GM23338 (cell line): ENCODE data around the gene PRDX3.
"Not testable (repeated sequence)": the region's sequence is repeated elsewhere in the genome, so short reads cannot be mapped to it uniquely, and the experiment has no call there.

Experiments
- CREB1 ChIP-seq: fragments of 250-450 bp; sonication (Bioruptor Pico); IDR thresholded peaks from 2 replicates; pipeline ENCODE4 v1.5.0; 2020; ENCODE audit warnings: low read depth, mild to moderate bottlenecking, moderate library complexity
- EZH2 ChIP-seq: fragments of 200-600 bp; sonication (generic); IDR thresholded peaks from one replicate; pipeline ENCODE4 v1.8.0; 2017; ENCODE audit warnings: antibody characterized with exemption, mild to moderate bottlenecking, low read depth; ENCODE audit not compliant: unreplicated experiment
- EZH2phosphoT487 ChIP-seq: fragments of 200-600 bp; sonication (generic); IDR thresholded peaks from one replicate; pipeline ENCODE4 v1.8.1; 2018; ENCODE audit warnings: antibody characterized with exemption; ENCODE audit not compliant: unreplicated experiment
- JUNB ChIP-seq: IDR thresholded peaks from one replicate; pipeline ENCODE4 v1.6.1; 2016; ENCODE audit warnings: antibody characterized with exemption; ENCODE audit not compliant: unreplicated experiment
- NANOG ChIP-seq: IDR thresholded peaks from 2 replicates; pipeline ENCODE4 v1.6.1; 2016; ENCODE audit warnings: antibody characterized with exemption, borderline replicate concordance
- POLR2AphosphoS5 ChIP-seq: IDR thresholded peaks from 2 replicates; pipeline ENCODE4 v1.6.1; 2016; ENCODE audit warnings: antibody characterized with exemption, low read depth
- STAT1 ChIP-seq: IDR thresholded peaks from one replicate; pipeline ENCODE4 v1.6.1; 2016; ENCODE audit warnings: antibody characterized with exemption; ENCODE audit not compliant: unreplicated experiment
- ZNF114 ChIP-seq: fragments of 250-450 bp; sonication (Bioruptor Pico); IDR thresholded peaks from 2 replicates; pipeline ENCODE4 v1.5.0; 2020; ENCODE audit warnings: mild to moderate bottlenecking, moderate library complexity
- ZNF331 ChIP-seq: fragments of 250-450 bp; sonication (Bioruptor Pico); IDR thresholded peaks from 2 replicates; pipeline ENCODE4 v1.5.0; 2020; ENCODE audit warnings: low read depth, mild to moderate bottlenecking, moderate library complexity
- TF ChIP-seq, protein P1 (sequence below), 2 experiments: fragments of 200-600 bp in 1 of 2; sonication (generic) in 1 of 2; conservative IDR thresholded peaks; 2 replicates each; pipeline versions ENCODE4 v1.5.1 to v1.6.1; 2016 to 2017; ENCODE audit warnings: antibody characterized with exemption in 2 of 2, low read depth in 2 of 2, mild to moderate bottlenecking in 2 of 2, moderate library complexity in 1 of 2
- TF ChIP-seq, protein P2 (sequence below): IDR thresholded peaks from one replicate; pipeline ENCODE4 v1.6.1; 2018; ENCODE audit warnings: antibody characterized with exemption; ENCODE audit not compliant: unreplicated experiment
- TF ChIP-seq, protein P3 (sequence below): IDR thresholded peaks from 2 replicates; pipeline ENCODE4 v1.6.1; 2016; ENCODE audit warnings: antibody characterized with exemption
- TF ChIP-seq, protein P4 (sequence below): fragments of 250-450 bp; sonication (Bioruptor Pico); IDR thresholded peaks from 2 replicates; pipeline ENCODE4 v1.5.0; 2020; ENCODE audit warnings: mild to moderate bottlenecking, moderate library complexity

DNA sequence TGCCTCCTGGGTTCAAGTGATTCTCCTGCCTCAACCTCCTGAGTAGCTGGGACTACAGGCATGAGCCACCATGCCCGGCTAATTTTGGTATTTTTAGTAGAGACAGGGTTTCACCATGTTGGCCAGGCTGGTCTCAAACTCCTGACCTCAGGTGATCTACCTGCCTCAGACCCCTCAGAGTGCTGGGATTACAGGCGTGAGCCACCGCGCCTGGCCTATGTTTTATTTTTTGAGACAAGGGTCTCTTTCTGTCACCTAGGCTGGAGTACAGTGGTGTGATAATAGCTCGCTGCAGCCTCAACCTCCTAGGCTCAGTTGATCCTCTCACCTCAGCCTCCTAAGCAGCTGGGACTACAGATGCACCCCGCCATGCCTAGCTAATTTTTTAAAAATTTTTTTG is 27.0 kb downstream of the PRDX3 start:
- TF ChIP-seq, protein P1, sequence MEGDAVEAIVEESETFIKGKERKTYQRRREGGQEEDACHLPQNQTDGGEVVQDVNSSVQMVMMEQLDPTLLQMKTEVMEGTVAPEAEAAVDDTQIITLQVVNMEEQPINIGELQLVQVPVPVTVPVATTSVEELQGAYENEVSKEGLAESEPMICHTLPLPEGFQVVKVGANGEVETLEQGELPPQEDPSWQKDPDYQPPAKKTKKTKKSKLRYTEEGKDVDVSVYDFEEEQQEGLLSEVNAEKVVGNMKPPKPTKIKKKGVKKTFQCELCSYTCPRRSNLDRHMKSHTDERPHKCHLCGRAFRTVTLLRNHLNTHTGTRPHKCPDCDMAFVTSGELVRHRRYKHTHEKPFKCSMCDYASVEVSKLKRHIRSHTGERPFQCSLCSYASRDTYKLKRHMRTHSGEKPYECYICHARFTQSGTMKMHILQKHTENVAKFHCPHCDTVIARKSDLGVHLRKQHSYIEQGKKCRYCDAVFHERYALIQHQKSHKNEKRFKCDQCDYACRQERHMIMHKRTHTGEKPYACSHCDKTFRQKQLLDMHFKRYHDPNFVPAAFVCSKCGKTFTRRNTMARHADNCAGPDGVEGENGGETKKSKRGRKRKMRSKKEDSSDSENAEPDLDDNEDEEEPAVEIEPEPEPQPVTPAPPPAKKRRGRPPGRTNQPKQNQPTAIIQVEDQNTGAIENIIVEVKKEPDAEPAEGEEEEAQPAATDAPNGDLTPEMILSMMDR (conservative IDR thresholded peaks at IDR 0.05; ENCODE audit: low read depth in 2 of 2), result not testable (repeated sequence)
- not testable (repeated sequence) for TF ChIP-seq EZH2phosphoT487; EZH2; STAT1; POLR2AphosphoS5; ZNF331 (CRISPR knock-in tag); CREB1 (CRISPR knock-in tag); JUNB; NANOG; ZNF114 (CRISPR knock-in tag)
- TF ChIP-seq, protein P2, sequence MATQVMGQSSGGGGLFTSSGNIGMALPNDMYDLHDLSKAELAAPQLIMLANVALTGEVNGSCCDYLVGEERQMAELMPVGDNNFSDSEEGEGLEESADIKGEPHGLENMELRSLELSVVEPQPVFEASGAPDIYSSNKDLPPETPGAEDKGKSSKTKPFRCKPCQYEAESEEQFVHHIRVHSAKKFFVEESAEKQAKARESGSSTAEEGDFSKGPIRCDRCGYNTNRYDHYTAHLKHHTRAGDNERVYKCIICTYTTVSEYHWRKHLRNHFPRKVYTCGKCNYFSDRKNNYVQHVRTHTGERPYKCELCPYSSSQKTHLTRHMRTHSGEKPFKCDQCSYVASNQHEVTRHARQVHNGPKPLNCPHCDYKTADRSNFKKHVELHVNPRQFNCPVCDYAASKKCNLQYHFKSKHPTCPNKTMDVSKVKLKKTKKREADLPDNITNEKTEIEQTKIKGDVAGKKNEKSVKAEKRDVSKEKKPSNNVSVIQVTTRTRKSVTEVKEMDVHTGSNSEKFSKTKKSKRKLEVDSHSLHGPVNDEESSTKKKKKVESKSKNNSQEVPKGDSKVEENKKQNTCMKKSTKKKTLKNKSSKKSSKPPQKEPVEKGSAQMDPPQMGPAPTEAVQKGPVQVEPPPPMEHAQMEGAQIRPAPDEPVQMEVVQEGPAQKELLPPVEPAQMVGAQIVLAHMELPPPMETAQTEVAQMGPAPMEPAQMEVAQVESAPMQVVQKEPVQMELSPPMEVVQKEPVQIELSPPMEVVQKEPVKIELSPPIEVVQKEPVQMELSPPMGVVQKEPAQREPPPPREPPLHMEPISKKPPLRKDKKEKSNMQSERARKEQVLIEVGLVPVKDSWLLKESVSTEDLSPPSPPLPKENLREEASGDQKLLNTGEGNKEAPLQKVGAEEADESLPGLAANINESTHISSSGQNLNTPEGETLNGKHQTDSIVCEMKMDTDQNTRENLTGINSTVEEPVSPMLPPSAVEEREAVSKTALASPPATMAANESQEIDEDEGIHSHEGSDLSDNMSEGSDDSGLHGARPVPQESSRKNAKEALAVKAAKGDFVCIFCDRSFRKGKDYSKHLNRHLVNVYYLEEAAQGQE, result not testable (repeated sequence)
- TF ChIP-seq, protein P3, sequence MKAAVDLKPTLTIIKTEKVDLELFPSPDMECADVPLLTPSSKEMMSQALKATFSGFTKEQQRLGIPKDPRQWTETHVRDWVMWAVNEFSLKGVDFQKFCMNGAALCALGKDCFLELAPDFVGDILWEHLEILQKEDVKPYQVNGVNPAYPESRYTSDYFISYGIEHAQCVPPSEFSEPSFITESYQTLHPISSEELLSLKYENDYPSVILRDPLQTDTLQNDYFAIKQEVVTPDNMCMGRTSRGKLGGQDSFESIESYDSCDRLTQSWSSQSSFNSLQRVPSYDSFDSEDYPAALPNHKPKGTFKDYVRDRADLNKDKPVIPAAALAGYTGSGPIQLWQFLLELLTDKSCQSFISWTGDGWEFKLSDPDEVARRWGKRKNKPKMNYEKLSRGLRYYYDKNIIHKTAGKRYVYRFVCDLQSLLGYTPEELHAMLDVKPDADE, result not testable (repeated sequence)
- TF ChIP-seq, protein P4, sequence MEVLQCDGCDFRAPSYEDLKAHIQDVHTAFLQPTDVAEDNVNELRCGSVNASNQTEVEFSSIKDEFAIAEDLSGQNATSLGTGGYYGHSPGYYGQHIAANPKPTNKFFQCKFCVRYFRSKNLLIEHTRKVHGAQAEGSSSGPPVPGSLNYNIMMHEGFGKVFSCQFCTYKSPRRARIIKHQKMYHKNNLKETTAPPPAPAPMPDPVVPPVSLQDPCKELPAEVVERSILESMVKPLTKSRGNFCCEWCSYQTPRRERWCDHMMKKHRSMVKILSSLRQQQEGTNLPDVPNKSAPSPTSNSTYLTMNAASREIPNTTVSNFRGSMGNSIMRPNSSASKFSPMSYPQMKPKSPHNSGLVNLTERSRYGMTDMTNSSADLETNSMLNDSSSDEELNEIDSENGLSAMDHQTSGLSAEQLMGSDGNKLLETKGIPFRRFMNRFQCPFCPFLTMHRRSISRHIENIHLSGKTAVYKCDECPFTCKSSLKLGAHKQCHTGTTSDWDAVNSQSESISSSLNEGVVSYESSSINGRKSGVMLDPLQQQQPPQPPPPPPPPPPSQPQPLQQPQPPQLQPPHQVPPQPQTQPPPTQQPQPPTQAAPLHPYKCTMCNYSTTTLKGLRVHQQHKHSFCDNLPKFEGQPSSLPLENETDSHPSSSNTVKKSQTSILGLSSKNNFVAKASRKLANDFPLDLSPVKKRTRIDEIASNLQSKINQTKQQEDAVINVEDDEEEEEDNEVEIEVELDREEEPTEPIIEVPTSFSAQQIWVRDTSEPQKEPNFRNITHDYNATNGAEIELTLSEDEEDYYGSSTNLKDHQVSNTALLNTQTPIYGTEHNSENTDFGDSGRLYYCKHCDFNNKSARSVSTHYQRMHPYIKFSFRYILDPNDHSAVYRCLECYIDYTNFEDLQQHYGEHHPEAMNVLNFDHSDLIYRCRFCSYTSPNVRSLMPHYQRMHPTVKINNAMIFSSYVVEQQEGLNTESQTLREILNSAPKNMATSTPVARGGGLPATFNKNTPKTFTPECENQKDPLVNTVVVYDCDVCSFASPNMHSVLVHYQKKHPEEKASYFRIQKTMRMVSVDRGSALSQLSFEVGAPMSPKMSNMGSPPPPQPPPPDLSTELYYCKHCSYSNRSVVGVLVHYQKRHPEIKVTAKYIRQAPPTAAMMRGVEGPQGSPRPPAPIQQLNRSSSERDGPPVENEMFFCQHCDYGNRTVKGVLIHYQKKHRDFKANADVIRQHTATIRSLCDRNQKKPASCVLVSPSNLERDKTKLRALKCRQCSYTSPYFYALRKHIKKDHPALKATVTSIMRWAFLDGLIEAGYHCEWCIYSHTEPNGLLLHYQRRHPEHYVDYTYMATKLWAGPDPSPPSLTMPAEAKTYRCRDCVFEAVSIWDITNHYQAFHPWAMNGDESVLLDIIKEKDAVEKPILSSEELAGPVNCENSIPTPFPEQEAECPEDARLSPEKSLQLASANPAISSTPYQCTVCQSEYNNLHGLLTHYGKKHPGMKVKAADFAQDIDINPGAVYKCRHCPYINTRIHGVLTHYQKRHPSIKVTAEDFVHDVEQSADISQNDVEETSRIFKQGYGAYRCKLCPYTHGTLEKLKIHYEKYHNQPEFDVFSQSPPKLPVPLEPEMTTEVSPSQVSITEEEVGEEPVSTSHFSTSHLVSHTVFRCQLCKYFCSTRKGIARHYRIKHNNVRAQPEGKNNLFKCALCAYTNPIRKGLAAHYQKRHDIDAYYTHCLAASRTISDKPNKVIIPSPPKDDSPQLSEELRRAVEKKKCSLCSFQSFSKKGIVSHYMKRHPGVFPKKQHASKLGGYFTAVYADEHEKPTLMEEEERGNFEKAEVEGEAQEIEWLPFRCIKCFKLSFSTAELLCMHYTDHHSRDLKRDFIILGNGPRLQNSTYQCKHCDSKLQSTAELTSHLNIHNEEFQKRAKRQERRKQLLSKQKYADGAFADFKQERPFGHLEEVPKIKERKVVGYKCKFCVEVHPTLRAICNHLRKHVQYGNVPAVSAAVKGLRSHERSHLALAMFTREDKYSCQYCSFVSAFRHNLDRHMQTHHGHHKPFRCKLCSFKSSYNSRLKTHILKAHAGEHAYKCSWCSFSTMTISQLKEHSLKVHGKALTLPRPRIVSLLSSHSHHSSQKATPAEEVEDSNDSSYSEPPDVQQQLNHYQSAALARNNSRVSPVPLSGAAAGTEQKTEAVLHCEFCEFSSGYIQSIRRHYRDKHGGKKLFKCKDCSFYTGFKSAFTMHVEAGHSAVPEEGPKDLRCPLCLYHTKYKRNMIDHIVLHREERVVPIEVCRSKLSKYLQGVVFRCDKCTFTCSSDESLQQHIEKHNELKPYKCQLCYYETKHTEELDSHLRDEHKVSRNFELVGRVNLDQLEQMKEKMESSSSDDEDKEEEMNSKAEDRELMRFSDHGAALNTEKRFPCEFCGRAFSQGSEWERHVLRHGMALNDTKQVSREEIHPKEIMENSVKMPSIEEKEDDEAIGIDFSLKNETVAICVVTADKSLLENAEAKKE (CRISPR knock-in tag), result not testable (repeated sequence)
